Natural killer cell (primary cell): ENCODE results near the gene MICALL2. TPM values are rescaled to one million over a fixed set of nuclear protein-coding genes. Genes with fewer than 3 reads are reported as not detected.

Source experiments
- ATAC-seq, 3 donors: fragments of 150-1000 bp in 2 of 3; fragments of 200-7000 bp in 1 of 3; cut with Tn5 transposase; 1 replicate in 1 of 3; 2 replicates in 2 of 3; pipeline ENCODE4 v1.10.0; 2021; ENCODE audit warnings: mild to moderate bottlenecking in 2 of 3, moderate library complexity in 2 of 3
- DNase-seq, 2 donors: peaks; one replicate each; pipeline versions ENCODE4 v3.0.0 to v3.0.0-alpha.2; 2013 to 2021; ENCODE audit warnings: mixed read lengths in 1 of 2
- H3K27ac ChIP-seq: one replicate; pipeline ENCODE4 v1.5.1; 2013; ENCODE audit warnings: mild to moderate bottlenecking, low read length
- H3K27me3 ChIP-seq: one replicate; pipeline ENCODE4 v1.6.1; 2013; ENCODE audit warnings: low read length; ENCODE audit not compliant: control insufficient read depth, insufficient read depth
- H3K36me3 ChIP-seq: one replicate; pipeline ENCODE4 v1.6.1; 2013; ENCODE audit warnings: low read length; ENCODE audit not compliant: control insufficient read depth, insufficient read depth
- H3K4me1 ChIP-seq: one replicate; pipeline ENCODE4 v1.6.1; 2013; ENCODE audit warnings: low read length; ENCODE audit not compliant: control insufficient read depth, insufficient read depth
- H3K4me3 ChIP-seq: one replicate; pipeline ENCODE4 v1.5.1; 2013; ENCODE audit warnings: low read length
- H3K9me3 ChIP-seq: one replicate; pipeline ENCODE4 v1.6.1; 2013; ENCODE audit warnings: low read length; ENCODE audit not compliant: control insufficient read depth, insufficient read depth
- H3K27ac Mint-ChIP-seq, 2 donors: one replicate each; pipeline ENCODE4 v1.8.0; 2022; ENCODE audit warnings: mild to moderate bottlenecking in 2 of 2, mixed read lengths in 2 of 2, moderate library complexity in 1 of 2
- H3K27me3 Mint-ChIP-seq, 2 donors: one replicate each; pipeline ENCODE4 v1.8.0; 2022; ENCODE audit warnings: low read depth in 2 of 2, mixed read lengths in 2 of 2
- H3K36me3 Mint-ChIP-seq: one replicate; pipeline ENCODE4 v1.8.0; 2022; ENCODE audit warnings: mixed read lengths
- H3K4me1 Mint-ChIP-seq, 2 donors: one replicate each; pipeline ENCODE4 v1.8.0; 2022; ENCODE audit warnings: mixed read lengths in 2 of 2
- H3K4me3 Mint-ChIP-seq: one replicate; pipeline ENCODE4 v1.8.0; 2022; ENCODE audit warnings: mild to moderate bottlenecking, moderate library complexity, mixed read lengths
- H3K9me3 Mint-ChIP-seq, 2 donors: one replicate each; pipeline ENCODE4 v1.8.0; 2022; ENCODE audit warnings: mixed read lengths in 2 of 2
- CTCF ChIP-seq: fragments of 200-600 bp; IDR thresholded peaks from one replicate; pipeline ENCODE4 v1.8.0; 2022; ENCODE audit warnings: antibody characterized with exemption
- whole genome bisulfite sequencing: methylation state at CpG from one replicate; pipeline ENCODE4 v1.1.7; 2013; ENCODE audit warnings: missing lambda C conversion rate; ENCODE audit not compliant: insufficient coverage; 5-methylcytosine and 5-hydroxymethylcytosine counted together
- intact Hi-C: fragments of 100-400 bp; cut with micrococcal nuclease; formaldehyde crosslinking; loops from one replicate; pipeline ENCODE4 v1.14.2; 2022
- total RNA-seq, 4 donors: library from RNA; stranded (reverse); fragments of 120-200 nt in 1 of 4; gene quantifications; one replicate each; pipeline versions ENCODE4 v1.2.3 to v1.2.4, GENCODE V29; 2013 to 2022

Gene MICALL2
- total RNA-seq, 3 donors from 2014 or later (not counting 1 experiment from before 2014, with no cell fraction given) = 2.5 to 4.4 (median 2.8) TPM

DNA sequence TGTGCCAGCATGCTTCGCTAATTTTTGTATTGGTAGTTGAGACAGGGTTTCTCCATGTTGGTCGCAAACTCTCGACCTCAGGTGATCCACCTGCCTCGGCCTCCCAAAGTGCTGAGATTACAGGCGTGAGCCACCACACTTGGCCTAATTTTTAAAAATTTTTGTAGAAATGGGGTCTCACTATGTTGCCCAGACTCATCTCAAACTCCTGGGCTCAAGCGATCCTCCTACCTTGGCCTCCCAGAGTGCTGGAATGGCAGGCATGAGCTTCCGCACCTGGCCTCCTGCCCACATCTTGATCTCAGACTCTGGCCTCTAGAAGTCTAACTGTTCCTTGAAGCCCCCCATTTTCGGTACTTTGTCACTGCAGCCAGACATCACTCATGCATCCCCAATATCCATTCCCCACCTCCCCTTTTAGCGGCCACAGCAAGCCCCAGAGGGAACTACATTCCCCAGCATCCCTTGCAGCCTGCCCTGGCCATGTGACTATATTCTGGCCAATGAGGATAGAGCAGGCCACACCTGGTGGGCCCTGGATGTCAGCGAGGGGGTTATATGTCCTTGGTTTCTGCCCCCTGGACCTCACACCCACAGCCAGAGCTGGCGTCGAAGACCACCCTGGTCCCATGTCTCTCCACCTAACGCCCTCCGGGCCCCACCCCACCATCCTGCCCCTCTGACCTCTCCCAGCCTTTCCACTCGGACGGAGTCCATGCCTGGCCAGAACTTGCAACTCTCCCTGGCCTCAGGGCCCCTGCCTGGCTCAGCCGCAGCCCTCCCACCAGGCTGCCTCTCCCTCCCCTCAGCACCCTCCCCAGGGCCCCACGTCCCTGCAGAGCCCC is 33.8 kb downstream of the MICALL2 start:
- DNase-seq = no peak
- H3K27ac Mint-ChIP-seq = no peak overlapping the region
- no peaks in the 10 kb centered on the region for H3K36me3 Mint-ChIP-seq
- Histone ChIP-seq H3K9me3 (no peaks in the 10 kb centered on the region), H3K4me1 (no peaks in the 10 kb centered on the region), H3K4me3 (no peak overlapping the region), H3K27me3 (no peaks in the 10 kb centered on the region), H3K36me3 (no peaks in the 10 kb centered on the region), H3K27ac (no peak overlapping the region)
- ATAC-seq = peak in 2 of 3 donors; percentile 41 to 44
- 86% methylated on average over 18 of the region's 18 CpGs for WGBS
- no peak overlapping the region for H3K4me3 Mint-ChIP-seq
- peaks cover 10 to 13% of the 10 kb centered on the region in 2 donors for H3K27me3 Mint-ChIP-seq
- intact Hi-C loops = no loop called here
- TF ChIP-seq CTCF = no peak
- no peaks in the 10 kb centered on the region for H3K4me1 Mint-ChIP-seq
- no peaks in the 10 kb centered on the region for H3K9me3 Mint-ChIP-seq

- peaks cover 10 to 13% of the 10 kb centered on the region in 2 donors for H3K27me3 Mint-ChIP-seq
- 86% methylated on average over 12 of the region's 12 CpGs for WGBS
- Histone ChIP-seq H3K36me3 (no peaks in the 10 kb centered on the region), H3K4me1 (no peaks in the 10 kb centered on the region), H3K4me3 (no peak overlapping the region), H3K27ac (no peak overlapping the region), H3K27me3 (no peaks in the 10 kb centered on the region), H3K9me3 (no peaks in the 10 kb centered on the region)
- ATAC-seq = no peak
- H3K27ac Mint-ChIP-seq = no peak overlapping the region
- no peaks in the 10 kb centered on the region for H3K36me3 Mint-ChIP-seq
- no peak overlapping the region for H3K4me3 Mint-ChIP-seq
- DNase-seq = no peak
- no peaks in the 10 kb centered on the region for H3K9me3 Mint-ChIP-seq
- intact Hi-C loops = no loop called here
- no peaks in the 10 kb centered on the region for H3K4me1 Mint-ChIP-seq
- no peak for TF ChIP-seq CTCF
Measured at GRCh38 chr7:1424041-1424440, 35.2 kb downstream of the MICALL2 start.

DNA sequence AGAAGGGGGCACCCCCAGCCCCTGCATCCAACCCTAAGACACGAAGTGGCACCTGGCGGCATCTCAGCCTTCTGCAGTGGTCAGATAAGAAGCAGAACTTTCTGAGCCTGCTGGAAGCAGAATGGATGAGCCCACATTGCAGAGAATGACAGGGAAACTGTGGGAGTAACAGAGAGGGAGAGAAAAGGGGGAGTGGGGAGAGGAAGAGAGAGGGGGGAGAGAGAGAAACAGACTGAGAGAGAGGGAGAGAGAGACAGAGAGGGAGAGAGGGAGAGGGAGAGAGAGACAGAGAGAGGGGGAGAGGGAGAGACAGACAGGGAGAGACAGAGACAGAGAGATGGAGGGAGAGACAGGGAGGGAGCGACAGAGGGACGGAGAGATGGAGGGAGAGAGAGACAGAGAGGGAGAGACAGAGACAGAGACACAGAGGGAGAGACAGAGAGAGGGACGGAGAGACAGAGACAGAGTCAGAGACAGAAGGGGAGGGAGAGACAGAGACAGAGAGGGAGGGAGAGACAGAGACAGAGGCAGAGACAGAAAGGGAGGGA is 35.9 kb downstream of the MICALL2 start:
- intact Hi-C loops = no loop called here
- no peak for TF ChIP-seq CTCF
- Mint-ChIP-seq H3K4me1 (peaks cover 3% of the 10 kb centered on the region in 2 donors), H3K27ac (no peak overlapping the region), H3K9me3 (no peaks in the 10 kb centered on the region), H3K36me3 (no peaks in the 10 kb centered on the region), H3K4me3 (no peak overlapping the region), H3K27me3 (peaks cover 10 to 13% of the 10 kb centered on the region in 2 donors)
- DNase-seq (no peak), ATAC-seq (no peak)
- Histone ChIP-seq H3K27me3 (no peaks in the 10 kb centered on the region), H3K27ac (no peak overlapping the region), H3K9me3 (no peaks in the 10 kb centered on the region), H3K36me3 (no peaks in the 10 kb centered on the region), H3K4me1 (peaks cover 2% of the 10 kb centered on the region), H3K4me3 (no peak overlapping the region)
- 64% methylated on average over 5 of the region's 5 CpGs for WGBS
